DOHH2 (cell line): ENCODE measurements around the gene KCNIP4.

ENCODE experiments used
- H3F3A ChIP-seq: fragments of 200-600 bp; sonication (generic), shearing (Covaris generic); 2 replicates; pipeline ENCODE4 v1.6.0; 2016; ENCODE audit warnings: antibody characterized with exemption, mild to moderate bottlenecking; ENCODE audit not compliant: control insufficient read depth, insufficient read depth
- H3K27ac ChIP-seq: fragments of 200-600 bp; sonication (generic); 2 replicates; pipeline ENCODE4 v1.5.1; 2014; ENCODE audit warnings: low read depth, mild to moderate bottlenecking, low read length, moderate library complexity
- H3K27me3 ChIP-seq: fragments of 200-600 bp; sonication (generic); 2 replicates; pipeline ENCODE4 v1.6.1; 2014; ENCODE audit warnings: mild to moderate bottlenecking, low read length, mixed read lengths; ENCODE audit not compliant: control insufficient read depth
- H3K36me3 ChIP-seq: fragments of 200-600 bp; sonication (generic); 2 replicates; pipeline ENCODE4 v1.6.1; 2014; ENCODE audit warnings: mild to moderate bottlenecking, low read length, moderate library complexity, mixed read lengths; ENCODE audit not compliant: control insufficient read depth
- H3K4me1 ChIP-seq: fragments of 200-600 bp; sonication (generic); 2 replicates; pipeline ENCODE4 v1.6.1; 2014; ENCODE audit warnings: mild to moderate bottlenecking, low read length, mixed read lengths; ENCODE audit not compliant: control insufficient read depth
- H3K4me2 ChIP-seq: fragments of 200-600 bp; sonication (generic); 2 replicates; pipeline ENCODE4 v1.6.0; 2014; ENCODE audit warnings: mild to moderate bottlenecking, low read length, moderate library complexity
- H3K4me3 ChIP-seq: fragments of 200-600 bp; sonication (generic); 2 replicates; pipeline ENCODE4 v1.5.1; 2014; ENCODE audit warnings: mild to moderate bottlenecking, low read length, mixed read lengths
- H3K79me2 ChIP-seq: fragments of 200-600 bp; sonication (generic); 2 replicates; pipeline ENCODE4 v1.6.1; 2014; ENCODE audit warnings: mild to moderate bottlenecking, low read length, mixed read lengths; ENCODE audit not compliant: control insufficient read depth
- H3K9me2 ChIP-seq: fragments of 200-600 bp; sonication (generic); replicated peaks from 2 replicates; pipeline ENCODE4 v1.6.1; 2014; ENCODE audit warnings: mild to moderate bottlenecking, low read length, mixed read lengths; ENCODE audit not compliant: control insufficient read depth
- H3K9me3 ChIP-seq: fragments of 200-600 bp; sonication (generic); 2 replicates; pipeline ENCODE4 v1.6.1; 2014; ENCODE audit warnings: antibody characterized with exemption, low read length, mixed read lengths; ENCODE audit not compliant: control insufficient read depth, insufficient read depth
- H4K20me1 ChIP-seq: fragments of 200-600 bp; sonication (generic); 2 replicates; pipeline ENCODE4 v1.6.0; 2014; ENCODE audit warnings: low read depth, mild to moderate bottlenecking, antibody characterized with exemption, low read length, moderate library complexity; ENCODE audit not compliant: control insufficient read depth, insufficient read depth
- CTCF ChIP-seq: fragments of 200-600 bp; sonication (generic); IDR thresholded peaks from one replicate; pipeline ENCODE4 v1.5.1; 2014; ENCODE audit warnings: antibody characterized with exemption, mild to moderate bottlenecking, low read depth, low read length; ENCODE audit not compliant: poor library complexity, severe bottlenecking
- EZH2phosphoT487 ChIP-seq: fragments of 200-600 bp; sonication (generic); IDR thresholded peaks from 2 replicates; pipeline ENCODE4 v1.6.1; 2017; ENCODE audit warnings: borderline replicate concordance, mild to moderate bottlenecking, antibody characterized with exemption, low read length, moderate library complexity, mixed read lengths

Gene KCNIP4

GRCh38 chr4:20883677-20884076 is 1064.9 kb downstream of the KCNIP4 start:
- Histone ChIP-seq H3K4me1 (no peaks in the 10 kb centered on the region), H3K4me2 (no peak overlapping the region), H3K27me3 (no peaks in the 10 kb centered on the region), H3K27ac (no peak overlapping the region), H3K9me2 (no peaks in the 10 kb centered on the region), H3K79me2 (no peaks in the 10 kb centered on the region), H3K4me3 (no peak overlapping the region), H3F3A (no peaks in the 10 kb centered on the region), H4K20me1 (no peaks in the 10 kb centered on the region), H3K36me3 (no peaks in the 10 kb centered on the region), H3K9me3 (no peaks in the 10 kb centered on the region)
- TF ChIP-seq CTCF (no peak), EZH2phosphoT487 (no peak)

- no peaks in the 10 kb centered on the region for H3F3A ChIP-seq
- H3K9me3 ChIP-seq, result no peaks in the 10 kb centered on the region
- H4K20me1 ChIP-seq, result no peaks in the 10 kb centered on the region
- no peak overlapping the region for H3K4me2 ChIP-seq
- no peaks in the 10 kb centered on the region for H3K36me3 ChIP-seq
- H3K4me3 ChIP-seq, result no peak overlapping the region
- TF ChIP-seq EZH2phosphoT487 (no peak), CTCF (no peak)
- no peak overlapping the region for H3K27ac ChIP-seq
- no peaks in the 10 kb centered on the region for H3K79me2 ChIP-seq
- no peaks in the 10 kb centered on the region for H3K9me2 ChIP-seq
- H3K4me1 ChIP-seq, result no peaks in the 10 kb centered on the region
- no peaks in the 10 kb centered on the region for H3K27me3 ChIP-seq
Observed at GRCh38 chr4:20883231-20883630, 1065.3 kb downstream of the KCNIP4 start.

- Histone ChIP-seq H3K4me3 (no peak overlapping the region), H3K4me2 (no peak overlapping the region), H4K20me1 (no peaks in the 10 kb centered on the region), H3F3A (no peaks in the 10 kb centered on the region), H3K27ac (no peak overlapping the region), H3K9me2 (no peaks in the 10 kb centered on the region), H3K9me3 (no peaks in the 10 kb centered on the region), H3K4me1 (no peaks in the 10 kb centered on the region), H3K36me3 (no peaks in the 10 kb centered on the region), H3K79me2 (no peaks in the 10 kb centered on the region), H3K27me3 (no peaks in the 10 kb centered on the region)
- TF ChIP-seq EZH2phosphoT487 (no peak), CTCF (no peak)
Observed at GRCh38 chr4:20882500-20882899, 1066.1 kb downstream of the KCNIP4 start.

- no peaks in the 10 kb centered on the region for H3K9me2 ChIP-seq
- H3K4me1 ChIP-seq, result no peaks in the 10 kb centered on the region
- no peak for TF ChIP-seq CTCF
- TF ChIP-seq EZH2phosphoT487, result no peak
- no peaks in the 10 kb centered on the region for H3F3A ChIP-seq
- H3K36me3 ChIP-seq, result no peaks in the 10 kb centered on the region
- H3K79me2 ChIP-seq, result no peaks in the 10 kb centered on the region
- H3K27me3 ChIP-seq, result no peaks in the 10 kb centered on the region
- no peak overlapping the region for H3K4me2 ChIP-seq
- no peaks in the 10 kb centered on the region for H4K20me1 ChIP-seq
- no peak overlapping the region for H3K27ac ChIP-seq
- H3K4me3 ChIP-seq, result no peak overlapping the region
- H3K9me3 ChIP-seq, result no peaks in the 10 kb centered on the region
Observed at GRCh38 chr4:20881658-20882057, 1066.9 kb downstream of the KCNIP4 start.
